Liver (tissue), 9 donors: Measurements from ENCODE around the gene BCAT1. TPM values are rescaled to one million over a fixed set of nuclear protein-coding genes. Genes with fewer than 3 reads are reported as not detected.

Experiments
- DNase-seq: peaks from one replicate; pipeline ENCODE4 v3.0.0-alpha.2; 2017; ENCODE audit warnings: low spot score
- H3K27ac ChIP-seq, 2 donors: one replicate each; pipeline ENCODE4 v1.7.0; 2013; ENCODE audit warnings: inconsistent platforms in 2 of 2, low read length in 2 of 2, control low read depth in 1 of 2, low read depth in 1 of 2, mild to moderate bottlenecking in 1 of 2
- H3K27me3 ChIP-seq, 4 donors: one replicate each; pipeline versions ENCODE4 v1.6.1 to v1.7.0; 2013; ENCODE audit warnings: low read length in 3 of 4, inconsistent platforms in 1 of 4, mild to moderate bottlenecking in 1 of 4, moderate library complexity in 1 of 4; ENCODE audit not compliant: control insufficient read depth in 4 of 4, insufficient read depth in 4 of 4
- H3K36me3 ChIP-seq, 4 donors: one replicate each; pipeline versions ENCODE4 v1.6.1 to v1.7.0; 2013; ENCODE audit warnings: low read length in 3 of 4, mild to moderate bottlenecking in 3 of 4, low read depth in 1 of 4, moderate library complexity in 1 of 4; ENCODE audit not compliant: control insufficient read depth in 4 of 4, insufficient read depth in 3 of 4
- H3K4me1 ChIP-seq, 4 donors: one replicate each; pipeline versions ENCODE4 v1.6.1 to v1.7.0; 2013; ENCODE audit warnings: low read length in 3 of 4, mild to moderate bottlenecking in 3 of 4, moderate library complexity in 1 of 4; ENCODE audit not compliant: control insufficient read depth in 4 of 4, insufficient read depth in 4 of 4
- H3K4me3 ChIP-seq, 3 donors: one replicate each; pipeline versions ENCODE4 v1.6.1 to v1.7.0; 2013; ENCODE audit warnings: low read length in 3 of 3, control low read depth in 1 of 3, low read depth in 1 of 3, mild to moderate bottlenecking in 1 of 3
- H3K9ac ChIP-seq, 2 donors: one replicate each; pipeline ENCODE4 v1.7.0; 2013; ENCODE audit warnings: low read length in 2 of 2, mild to moderate bottlenecking in 2 of 2, moderate library complexity in 2 of 2, control low read depth in 1 of 2, low read depth in 1 of 2
- H3K9me3 ChIP-seq, 4 donors: one replicate each; pipeline versions ENCODE4 v1.6.1 to v1.7.0; 2013; ENCODE audit warnings: low read length in 3 of 4; ENCODE audit not compliant: control insufficient read depth in 4 of 4
- CTCF ChIP-seq: fragments of 150-350 bp; IDR thresholded peaks from 2 replicates; pipeline ENCODE4 v1.5.1; 2017; ENCODE audit warnings: improper control_type of control experiment, low read depth, low read length; ENCODE audit not compliant: missing input control
- GABPA ChIP-seq, 2 donors: IDR thresholded peaks in 1 of 2; conservative IDR thresholded peaks in 1 of 2; 2 replicates each; pipeline ENCODE4 v1.6.1; 2016; ENCODE audit warnings: antibody characterized with exemption in 2 of 2, mild to moderate bottlenecking in 1 of 2, moderate library complexity in 1 of 2
- HNF4A ChIP-seq, 2 donors: conservative IDR thresholded peaks; 2 replicates each; pipeline ENCODE4 v1.6.1; 2016; ENCODE audit warnings: antibody characterized with exemption in 2 of 2, mild to moderate bottlenecking in 2 of 2
- HNF4G ChIP-seq: IDR thresholded peaks from 2 replicates; pipeline ENCODE4 v1.6.1; 2016; ENCODE audit warnings: antibody characterized with exemption
- NR2F2 ChIP-seq: IDR thresholded peaks from 2 replicates; pipeline ENCODE4 v1.6.1; 2016; ENCODE audit warnings: antibody characterized with exemption
- RAD21 ChIP-seq, 2 donors: IDR thresholded peaks; 2 replicates each; pipeline ENCODE4 v1.6.1; 2016; ENCODE audit warnings: antibody characterized with exemption in 2 of 2, mild to moderate bottlenecking in 2 of 2
- REST ChIP-seq: IDR thresholded peaks from 2 replicates; pipeline ENCODE4 v1.6.1; 2016; ENCODE audit warnings: antibody characterized with exemption, mild to moderate bottlenecking
- RXRA ChIP-seq, 2 donors: IDR thresholded peaks; 2 replicates each; pipeline ENCODE4 v1.6.1; 2017 to 2018; ENCODE audit warnings: antibody characterized with exemption in 2 of 2, mild to moderate bottlenecking in 1 of 2
- SP1 ChIP-seq: IDR thresholded peaks from 2 replicates; pipeline ENCODE4 v1.6.1; 2018; ENCODE audit warnings: antibody characterized with exemption, mild to moderate bottlenecking
- YY1 ChIP-seq: IDR thresholded peaks from 2 replicates; pipeline ENCODE4 v1.6.1; 2016; ENCODE audit warnings: antibody characterized with exemption, mild to moderate bottlenecking
- ZBTB33 ChIP-seq: IDR thresholded peaks from 2 replicates; pipeline ENCODE4 v1.6.1; 2016; ENCODE audit warnings: antibody characterized with exemption
- WGBS: extraction: QIAGEN DNeasy Blood & Tissue Kit; methylation state at CpG from one replicate; pipeline ENCODE4 v1.1.7; 2013; 5-methylcytosine and 5-hydroxymethylcytosine counted together
- polyA plus RNA-seq, 2 donors: library from polyadenylated mRNA; stranded (reverse) in 1 of 2; unstranded in 1 of 2; fragments of 200-250 nt in 1 of 2; fragments of >200 nt in 1 of 2; fragmentation: Nextera tagmentation in 1 of 2; extraction: Ambion mirVana in 1 of 2; gene quantifications; one replicate each; pipeline versions ENCODE4 v1.2.1 to v1.2.3, GENCODE V29; 2013 to 2015
- total RNA-seq, 2 donors: library from RNA; depleted of rRNA; stranded (reverse); fragments of >200 nt; gene quantifications; one replicate each; pipeline ENCODE4 v1.2.3, GENCODE V29; 2014
- TF ChIP-seq, protein P1 (sequence below): IDR thresholded peaks from 2 replicates; pipeline ENCODE4 v1.6.1; 2016; ENCODE audit warnings: antibody characterized with exemption
- donor health status: healthy.
- donor health status: healthy.
- donor health status: healthy.
- donor health status: healthy.
- donor health status: healthy.

BCAT1 gene
- total and polyA plus RNA-seq, 4 donors, result 0.14 to 10.0 (median 0.85) TPM

GRCh38 chr12:24909667-24910066 is 39.2 kb downstream of the BCAT1 start:
- no peak for DNase-seq
- 78% methylated on average over 3 of the region's 3 CpGs for WGBS
- H3K27ac ChIP-seq, result no peak overlapping the region

More at GRCh38 chr12:24909667-24910066, 39.2 kb downstream of the BCAT1 start:
- Histone ChIP-seq H3K4me3 (no peak overlapping the region), H3K9me3 (no peaks in the 10 kb centered on the region), H3K9ac (no peak overlapping the region), H3K36me3 (no peaks in the 10 kb centered on the region), H3K27me3 (no peaks in the 10 kb centered on the region), H3K4me1 (no peaks in the 10 kb centered on the region)
- TF ChIP-seq GABPA (IDR thresholded peaks at IDR 0.05 in 1 of 2, conservative IDR thresholded peaks at IDR 0.05 in 1 of 2) (no peak), RXRA (IDR thresholded peaks at IDR 0.05) (no peak), RAD21 (IDR thresholded peaks at IDR 0.05) (no peak), ZBTB33 (no peak), REST (no peak), NR2F2 (no peak), HNF4G (no peak), YY1 (no peak), HNF4A (conservative IDR thresholded peaks at IDR 0.05) (no peak), CTCF (no peak), SP1 (no peak)
- TF ChIP-seq, protein P1, sequence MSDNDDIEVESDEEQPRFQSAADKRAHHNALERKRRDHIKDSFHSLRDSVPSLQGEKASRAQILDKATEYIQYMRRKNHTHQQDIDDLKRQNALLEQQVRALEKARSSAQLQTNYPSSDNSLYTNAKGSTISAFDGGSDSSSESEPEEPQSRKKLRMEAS, result no peak
